ENCODE measurements around the gene PELI2. TPM values are rescaled to one million over a fixed set of nuclear protein-coding genes. Genes with fewer than 3 reads are reported as not detected.
A peak's percentile ranks its signal among the peaks of the same experiment; 100 is the strongest.

PELI2 gene
- total and polyA plus RNA-seq, 11 donors: 0.80 to 5.2 (median 3.3) TPM

DNA sequence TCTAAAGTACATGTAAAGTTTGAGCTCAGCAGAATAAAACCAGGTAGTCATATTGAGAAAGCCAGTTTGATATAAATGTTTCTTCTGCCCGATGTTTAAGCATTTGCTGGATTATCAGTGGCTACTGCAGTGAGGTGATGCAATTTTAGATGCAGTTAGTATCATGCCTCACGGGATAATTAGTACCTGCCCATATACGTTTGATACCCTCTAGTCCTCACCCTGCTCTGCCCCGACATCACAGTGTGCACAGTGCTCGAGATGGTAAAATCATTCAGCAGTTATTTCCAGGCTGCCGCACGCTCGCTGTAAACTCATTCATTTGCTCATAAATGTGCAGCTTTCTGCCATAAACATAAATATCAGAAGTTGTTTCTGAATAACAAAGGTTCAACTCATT, 152.7 kb downstream of the PELI2 start:
- ATAC-seq: no peak
- intact Hi-C loops (cut with DNase I): loop anchor here in 1 of 10 donors (5.0 kb wide), 1 partner anchor 61 kb away; no protein-coding TSS in a partner anchor
- 94 to 97% (median 96%) methylated on average over 8 of the region's 8 CpGs for WGBS, 4 donors

DNA sequence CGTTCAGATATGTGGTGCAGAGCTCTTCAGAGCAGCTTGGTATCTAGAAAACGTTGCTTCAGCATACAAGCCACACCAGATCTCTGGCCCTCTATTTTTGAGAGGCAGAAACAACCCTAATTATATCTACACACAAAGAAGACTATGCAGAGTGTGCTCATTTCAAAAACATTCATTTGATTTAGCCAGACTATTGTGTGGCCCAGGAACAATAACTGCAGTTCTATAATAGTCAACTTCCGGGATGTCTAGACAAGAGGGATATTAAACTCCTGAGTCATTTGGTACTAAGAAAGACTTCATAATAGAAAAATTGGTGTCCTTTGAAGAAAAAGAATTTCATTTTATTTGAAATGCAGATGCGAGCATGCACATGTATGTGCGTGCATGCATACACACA, 153.8 kb downstream of the PELI2 start:
- Histone ChIP-seq H3K4me1 (peaks cover 0 to 6% (median 0%) of the 10 kb centered on the region in 12 donors), H3K9me3 (no peaks in the 10 kb centered on the region), H3K4me3 (no peak overlapping the region), H3K36me3 (no peaks in the 10 kb centered on the region), H3K27me3 (no peaks in the 10 kb centered on the region), H3K27ac (no peak overlapping the region)
- ATAC-seq (peak in 1 of 4 donors; percentile 62), DNase-seq (no peak)
- intact Hi-C loops (cut with DNase I): loop anchor here in 1 of 10 donors (5.0 kb wide), 1 partner anchor 60 kb away; no protein-coding TSS in a partner anchor
- WGBS, 4 donors: 71 to 79% (median 77%) methylated on average over 5 of the region's 5 CpGs
- no peak for TF ChIP-seq POLR2A (IDR thresholded peaks at IDR 0.05)
- TF ChIP-seq, protein P1, sequence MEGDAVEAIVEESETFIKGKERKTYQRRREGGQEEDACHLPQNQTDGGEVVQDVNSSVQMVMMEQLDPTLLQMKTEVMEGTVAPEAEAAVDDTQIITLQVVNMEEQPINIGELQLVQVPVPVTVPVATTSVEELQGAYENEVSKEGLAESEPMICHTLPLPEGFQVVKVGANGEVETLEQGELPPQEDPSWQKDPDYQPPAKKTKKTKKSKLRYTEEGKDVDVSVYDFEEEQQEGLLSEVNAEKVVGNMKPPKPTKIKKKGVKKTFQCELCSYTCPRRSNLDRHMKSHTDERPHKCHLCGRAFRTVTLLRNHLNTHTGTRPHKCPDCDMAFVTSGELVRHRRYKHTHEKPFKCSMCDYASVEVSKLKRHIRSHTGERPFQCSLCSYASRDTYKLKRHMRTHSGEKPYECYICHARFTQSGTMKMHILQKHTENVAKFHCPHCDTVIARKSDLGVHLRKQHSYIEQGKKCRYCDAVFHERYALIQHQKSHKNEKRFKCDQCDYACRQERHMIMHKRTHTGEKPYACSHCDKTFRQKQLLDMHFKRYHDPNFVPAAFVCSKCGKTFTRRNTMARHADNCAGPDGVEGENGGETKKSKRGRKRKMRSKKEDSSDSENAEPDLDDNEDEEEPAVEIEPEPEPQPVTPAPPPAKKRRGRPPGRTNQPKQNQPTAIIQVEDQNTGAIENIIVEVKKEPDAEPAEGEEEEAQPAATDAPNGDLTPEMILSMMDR (IDR thresholded peaks at IDR 0.05): no peak

More for the DNA sequence above, 152.7 kb downstream of the PELI2 start:
- Histone ChIP-seq H3K27ac (no peak overlapping the region), H3K4me1 (peaks cover 0 to 6% (median 0%) of the 10 kb centered on the region in 12 donors), H3K4me3 (no peak overlapping the region), H3K36me3 (no peaks in the 10 kb centered on the region), H3K27me3 (no peaks in the 10 kb centered on the region), H3K9me3 (no peaks in the 10 kb centered on the region)
- TF ChIP-seq, protein P1 (IDR thresholded peaks at IDR 0.05): no peak
- TF ChIP-seq POLR2A (IDR thresholded peaks at IDR 0.05): no peak
- DNase-seq: no peak

DNA sequence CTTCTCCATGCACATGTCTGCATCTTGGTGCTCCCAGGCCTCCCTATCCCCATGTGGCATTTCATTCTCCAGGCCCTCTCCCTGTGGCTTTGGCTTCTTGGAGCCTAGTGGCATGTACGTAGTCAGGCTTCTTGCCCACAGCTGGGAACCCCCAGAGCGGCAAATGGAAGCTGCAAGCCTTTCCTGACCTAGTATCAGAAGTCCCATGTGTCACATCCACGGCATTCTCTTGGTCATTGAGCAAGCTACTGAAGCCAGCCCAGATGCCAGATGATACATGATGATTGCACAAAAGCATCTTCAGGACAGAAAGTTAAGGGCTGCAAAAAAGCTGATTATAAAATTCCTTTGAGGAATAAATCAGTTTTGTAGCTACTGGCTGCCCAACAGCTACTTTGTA, 154.9 kb downstream of the PELI2 start:
- WGBS, 4 donors: 79 to 80% (median 80%) methylated on average over 3 of the region's 3 CpGs

DNA sequence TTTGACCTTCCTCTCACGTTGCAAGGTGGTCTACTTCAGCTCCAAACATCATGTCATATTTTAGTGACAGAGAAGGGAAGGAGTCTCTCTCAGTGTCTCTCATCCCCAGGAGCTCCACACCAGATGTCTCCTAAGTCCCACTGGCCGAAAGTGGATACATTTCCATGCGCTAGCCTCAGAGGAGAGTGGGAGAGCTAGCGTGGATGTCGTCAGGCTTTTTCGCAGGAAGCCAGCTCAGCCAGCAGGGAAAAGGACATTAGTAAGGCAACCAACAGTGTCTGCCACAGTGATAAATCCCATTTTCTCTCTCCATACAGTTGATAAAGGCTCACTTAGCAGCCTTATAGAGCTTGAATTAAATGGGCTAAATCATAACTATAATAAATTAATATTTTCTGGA, 155.7 kb downstream of the PELI2 start:
- H3K9me3 ChIP-seq: no peaks in the 10 kb centered on the region
- TF ChIP-seq POLR2A (IDR thresholded peaks at IDR 0.05): no peak
- TF ChIP-seq, protein P1 (IDR thresholded peaks at IDR 0.05): no peak
- no peak overlapping the region for H3K27ac ChIP-seq
- peaks cover 0 to 6% (median 0%) of the 10 kb centered on the region in 12 donors for H3K4me1 ChIP-seq
- no peaks in the 10 kb centered on the region for H3K27me3 ChIP-seq
- 62 to 71% (median 64%) methylated on average over 6 of the region's 6 CpGs for WGBS, 4 donors
- no peak overlapping the region for H3K4me3 ChIP-seq
- no peaks in the 10 kb centered on the region for H3K36me3 ChIP-seq
- intact Hi-C loops (cut with DNase I): loop anchor here in 1 of 10 donors (5.0 kb wide), 1 partner anchor 58 kb away; no protein-coding TSS in a partner anchor
- DNase-seq: peak in 1 of 5 donors; percentile 15
- peak in 2 of 4 donors; percentile 65 to 79 for ATAC-seq

More for the DNA sequence above, 154.9 kb downstream of the PELI2 start:
- intact Hi-C loops (cut with DNase I): loop anchor here in 1 of 10 donors (5.0 kb wide), 1 partner anchor 59 kb away; no protein-coding TSS in a partner anchor
- TF ChIP-seq, protein P1 (IDR thresholded peaks at IDR 0.05): no peak
- TF ChIP-seq POLR2A (IDR thresholded peaks at IDR 0.05): no peak
- no peak overlapping the region for H3K27ac ChIP-seq
- DNase-seq: peak in 1 of 5 donors; percentile 51
- no peaks in the 10 kb centered on the region for H3K9me3 ChIP-seq
- peak in 2 of 4 donors; percentile 20 to 67 for ATAC-seq
- H3K27me3 ChIP-seq: no peaks in the 10 kb centered on the region
- peaks cover 0 to 6% (median 0%) of the 10 kb centered on the region in 12 donors for H3K4me1 ChIP-seq
- H3K36me3 ChIP-seq: no peaks in the 10 kb centered on the region
- no peak overlapping the region for H3K4me3 ChIP-seq
